HUES64 (cell line): ENCODE measurements around the gene MACF1.
"Not testable (repeated sequence)": the region's sequence is repeated elsewhere in the genome, so short reads cannot be mapped to it uniquely, and the experiment has no call there.

Experiments used
- H3K27ac ChIP-seq: 2 replicates; pipeline ENCODE4 v1.7.0; 2013; ENCODE audit warnings: low read depth, low read length, inconsistent platforms
- H3K27me3 ChIP-seq: 2 replicates; pipeline ENCODE4 v1.6.1; 2013; ENCODE audit warnings: mild to moderate bottlenecking, low read length; ENCODE audit not compliant: insufficient read depth
- H3K36me3 ChIP-seq: 2 replicates; pipeline ENCODE4 v1.6.1; 2013; ENCODE audit warnings: mild to moderate bottlenecking, low read length; ENCODE audit not compliant: insufficient read depth
- H3K4me1 ChIP-seq: 2 replicates; pipeline ENCODE4 v1.6.1; 2013; ENCODE audit warnings: mild to moderate bottlenecking, low read length, moderate library complexity; ENCODE audit not compliant: insufficient read depth
- H3K4me3 ChIP-seq: 2 replicates; pipeline ENCODE4 v1.5.1; 2013; ENCODE audit warnings: mild to moderate bottlenecking, low read length, moderate library complexity
- H3K9ac ChIP-seq: 2 replicates; pipeline ENCODE4 v1.6.1; 2013; ENCODE audit warnings: mild to moderate bottlenecking, low read depth, low read length
- H3K9me3 ChIP-seq: 2 replicates; pipeline ENCODE4 v1.6.1; 2013; ENCODE audit warnings: low read depth, low read length; ENCODE audit not compliant: insufficient read depth
- WGBS: fragments of 150-250, 120-280 bp; methylation state at CpG from one replicate; pipeline ENCODE4 v1.1.7; 2013; ENCODE audit warnings: missing lambda C conversion rate; 5-methylcytosine and 5-hydroxymethylcytosine counted together

Gene MACF1

DNA sequence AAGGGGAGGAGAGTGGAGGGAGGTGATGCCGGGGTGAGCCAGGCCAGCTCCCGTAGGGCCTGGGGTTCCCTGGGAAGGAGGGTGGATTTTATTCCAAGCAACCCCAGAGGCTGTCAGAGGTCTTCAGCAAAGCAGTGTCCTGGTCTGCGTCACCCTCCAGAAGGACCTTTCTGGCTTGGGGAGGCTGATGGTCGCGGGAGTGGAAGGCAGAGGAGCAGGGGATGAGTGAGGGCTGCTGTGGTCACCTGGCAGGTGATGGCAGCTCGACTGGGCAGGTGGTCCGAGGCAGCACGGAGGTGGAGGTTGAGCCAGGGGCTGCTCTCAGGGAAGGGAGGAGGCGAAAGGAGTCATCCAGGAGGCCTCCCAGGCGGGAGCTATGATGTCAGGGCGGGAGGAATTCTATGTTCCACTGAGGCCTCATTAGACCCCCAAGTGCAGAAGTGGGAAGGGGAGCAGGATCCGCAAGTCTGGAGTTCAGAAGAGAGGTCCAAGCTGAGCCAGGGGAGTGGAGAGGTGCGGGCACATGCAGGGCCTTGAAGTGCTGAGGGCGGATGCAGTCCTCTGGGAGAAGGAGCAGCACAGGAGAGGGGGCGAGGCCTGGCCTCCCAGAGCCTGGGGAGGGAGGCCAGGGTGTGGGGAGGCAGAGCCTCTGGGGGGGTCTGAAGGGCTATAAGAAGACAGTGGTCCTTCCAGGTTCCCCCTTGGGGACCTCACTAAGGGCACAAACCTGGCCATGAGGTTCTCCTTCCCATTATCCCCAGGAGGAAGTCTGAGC lies 320.3 kb downstream of the MACF1 start:
- Histone ChIP-seq H3K27me3 (no peaks in the 10 kb centered on the region), H3K4me1 (no peaks in the 10 kb centered on the region), H3K9ac (no peak overlapping the region), H3K4me3 (no peak overlapping the region), H3K9me3 (no peaks in the 10 kb centered on the region), H3K27ac (no peak overlapping the region), H3K36me3 (peaks cover 8% of the 10 kb centered on the region; the same call in 1 of the 2 replicates)
- WGBS = 93% methylated on average over 15 of the region's 15 CpGs

DNA sequence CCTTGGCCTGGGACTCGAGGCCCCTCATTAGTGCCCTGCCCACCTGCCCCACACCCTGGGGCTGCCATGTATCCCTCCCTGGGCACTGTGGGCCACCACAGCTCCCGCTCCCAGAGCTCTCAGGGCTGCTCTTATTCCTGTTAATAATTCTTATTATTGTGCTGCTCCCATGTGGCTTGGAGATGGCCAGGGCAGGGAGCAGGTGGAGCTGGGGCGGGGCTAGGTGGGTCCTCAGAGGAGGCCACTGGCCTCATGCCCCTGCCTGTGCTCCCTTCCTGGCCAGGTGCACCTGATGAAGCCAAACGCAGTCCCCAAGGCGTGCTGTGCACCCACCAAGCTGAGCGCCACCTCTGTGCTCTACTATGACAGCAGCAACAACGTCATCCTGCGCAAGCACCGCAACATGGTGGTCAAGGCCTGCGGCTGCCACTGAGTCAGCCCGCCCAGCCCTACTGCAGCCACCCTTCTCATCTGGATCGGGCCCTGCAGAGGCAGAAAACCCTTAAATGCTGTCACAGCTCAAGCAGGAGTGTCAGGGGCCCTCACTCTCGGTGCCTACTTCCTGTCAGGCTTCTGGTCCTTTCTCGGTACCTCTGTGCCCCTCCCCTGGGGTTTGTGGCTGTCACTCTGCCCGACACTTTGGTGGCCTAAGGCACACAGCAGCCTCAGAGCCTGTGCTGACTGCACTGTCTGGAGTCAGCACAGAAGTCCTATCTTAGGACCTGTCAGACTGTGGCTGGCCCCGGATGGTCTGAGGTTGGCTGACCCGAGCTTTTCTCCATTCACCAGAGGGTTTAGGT lies 321.1 kb downstream of the MACF1 start:
- no peaks in the 10 kb centered on the region for H3K4me1 ChIP-seq
- H3K27me3 ChIP-seq = no peaks in the 10 kb centered on the region
- no peak overlapping the region for H3K27ac ChIP-seq
- peaks cover 10% of the 10 kb centered on the region; the same call in 1 of the 2 replicates for H3K36me3 ChIP-seq
- WGBS = 92% methylated on average over 17 of the region's 17 CpGs
- no peak overlapping the region for H3K9ac ChIP-seq
- H3K9me3 ChIP-seq = no peaks in the 10 kb centered on the region
- H3K4me3 ChIP-seq = no peak overlapping the region

DNA sequence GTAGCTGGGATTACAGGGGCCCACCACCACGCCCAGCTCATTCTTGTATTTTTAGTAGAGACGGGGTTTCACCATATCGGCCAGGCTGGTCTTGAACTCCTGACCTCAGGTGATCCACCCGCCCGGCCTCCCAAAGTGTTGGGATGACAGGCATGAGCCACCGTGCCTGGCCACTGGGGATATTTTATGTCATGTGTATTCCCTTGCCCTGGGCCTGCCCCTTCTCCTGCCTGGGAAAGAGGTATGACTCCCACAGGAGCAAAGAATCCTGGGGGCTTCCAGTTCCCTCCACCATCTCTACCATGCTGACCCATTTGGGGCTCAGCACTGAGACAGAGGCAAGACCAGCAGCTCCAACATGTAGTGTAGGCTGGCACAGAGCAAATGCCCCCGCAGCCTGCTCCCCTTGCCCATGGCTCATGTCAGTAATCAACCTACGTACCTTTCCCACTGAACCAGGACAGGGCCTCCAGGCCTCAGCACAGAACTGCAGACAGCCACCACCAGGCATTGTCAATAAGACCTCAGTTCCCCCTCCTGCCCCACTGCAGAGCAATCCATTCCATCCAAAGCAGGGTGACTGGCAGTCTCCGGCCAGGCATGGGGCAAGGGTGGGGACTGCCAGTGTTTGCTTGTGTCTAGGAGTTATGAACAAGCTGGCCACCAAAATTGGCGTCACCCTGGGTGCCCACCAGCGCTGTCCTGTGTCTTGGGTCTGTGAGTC lies 322.1 kb downstream of the MACF1 start:
- Histone ChIP-seq H3K4me1 (no peaks in the 10 kb centered on the region), H3K36me3 (peaks cover 10% of the 10 kb centered on the region; the same call in 1 of the 2 replicates), H3K9me3 (no peaks in the 10 kb centered on the region), H3K9ac (no peak overlapping the region), H3K4me3 (no peak overlapping the region), H3K27ac (no peak overlapping the region), H3K27me3 (no peaks in the 10 kb centered on the region)
- WGBS = 96% methylated on average over 11 of the region's 11 CpGs

DNA sequence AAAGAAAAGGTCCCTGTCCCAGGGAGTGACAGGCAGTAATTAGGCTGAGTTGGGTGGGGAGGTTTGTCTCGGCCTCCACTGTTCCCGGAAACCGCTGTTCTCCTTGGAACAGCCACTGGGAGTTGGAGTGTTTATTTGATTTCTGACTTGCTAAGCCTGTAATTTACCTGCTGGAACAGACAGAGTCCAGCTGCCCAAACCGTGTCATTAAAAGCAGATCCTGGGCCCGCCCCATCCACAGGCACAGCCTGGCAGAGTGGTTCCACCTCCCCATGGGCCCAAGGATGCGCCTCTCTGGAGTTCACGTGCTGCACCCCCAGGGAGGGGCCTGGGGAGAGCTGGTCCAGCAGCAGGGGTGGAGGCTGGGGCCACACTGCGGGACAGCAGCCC lies 322.7 kb downstream of the MACF1 start:
- WGBS = 92% methylated on average over 8 of the region's 8 CpGs
- H3K9ac ChIP-seq, H3K4me1 ChIP-seq, H3K4me3 ChIP-seq, H3K27ac ChIP-seq, H3K9me3 ChIP-seq, H3K27me3 ChIP-seq: not testable (repeated sequence)
- peaks cover 13% of the 10 kb centered on the region; the same call in 1 of the 2 replicates for H3K36me3 ChIP-seq

DNA sequence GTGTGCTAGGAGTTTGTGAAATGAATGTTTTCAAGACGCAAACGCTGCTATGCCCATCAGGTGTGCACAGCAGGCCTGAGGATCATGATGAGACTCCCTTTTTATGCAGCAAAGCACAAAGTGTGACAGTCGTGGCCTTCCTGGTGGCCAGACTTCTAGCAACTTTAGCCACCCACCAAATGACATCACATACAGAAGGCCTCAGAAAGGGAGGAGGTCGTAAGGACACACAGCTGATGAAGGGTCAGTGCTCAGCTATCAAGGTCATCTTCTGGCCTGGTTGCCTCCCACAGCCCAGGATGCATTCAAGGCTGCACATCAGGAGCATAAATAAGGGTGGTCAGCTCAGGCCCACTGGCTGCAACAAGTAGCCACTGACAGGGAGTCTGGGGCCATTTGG lies 323.6 kb downstream of the MACF1 start:
- Histone ChIP-seq H3K4me3 (no peak overlapping the region), H3K27ac (no peak overlapping the region), H3K9me3 (no peaks in the 10 kb centered on the region), H3K36me3 (peaks cover 14% of the 10 kb centered on the region; the same call in 1 of the 2 replicates), H3K9ac (no peak overlapping the region), H3K27me3 (no peaks in the 10 kb centered on the region), H3K4me1 (no peaks in the 10 kb centered on the region)
- WGBS = 91% methylated on average over 4 of the region's 4 CpGs

DNA sequence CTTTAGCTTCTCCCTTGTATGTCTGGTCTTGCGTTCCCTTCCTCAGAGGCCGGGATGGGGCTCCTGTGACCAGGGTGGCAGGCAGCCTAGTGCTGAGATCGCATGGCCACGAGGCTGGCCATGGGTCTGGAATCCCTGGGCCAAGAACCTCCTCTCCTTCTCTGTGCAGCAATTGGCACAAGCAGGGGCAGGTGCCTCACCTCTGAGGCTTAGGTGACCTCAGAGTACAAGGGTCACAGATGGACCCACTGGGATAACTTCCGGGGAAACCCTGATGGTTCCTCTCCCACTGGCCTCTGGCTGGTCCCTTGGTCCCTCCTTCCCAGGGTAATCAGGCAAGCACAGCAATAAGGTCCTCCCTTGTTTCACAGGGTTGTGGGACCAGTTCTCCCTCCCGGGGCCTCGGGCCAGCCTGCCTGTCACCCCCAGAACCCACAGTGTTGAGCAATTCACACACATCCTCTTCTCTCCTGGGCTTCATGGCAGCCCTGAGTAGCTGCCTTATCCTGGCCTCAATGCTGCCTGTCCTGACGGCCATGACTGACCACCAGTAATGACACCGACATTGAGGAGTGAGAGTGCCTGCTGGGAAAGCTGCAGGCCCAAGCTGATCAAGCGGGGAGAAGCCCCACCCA lies 325.5 kb downstream of the MACF1 start:
- H3K4me1 ChIP-seq = no peaks in the 10 kb centered on the region
- WGBS = 97% methylated on average over 10 of the region's 10 CpGs
- no peak overlapping the region for H3K9ac ChIP-seq
- no peaks in the 10 kb centered on the region for H3K27me3 ChIP-seq
- no peaks in the 10 kb centered on the region for H3K9me3 ChIP-seq
- H3K36me3 ChIP-seq = peaks cover 17% of the 10 kb centered on the region; the same call in 1 of the 2 replicates
- H3K27ac ChIP-seq = no peak overlapping the region
- no peak overlapping the region for H3K4me3 ChIP-seq

DNA sequence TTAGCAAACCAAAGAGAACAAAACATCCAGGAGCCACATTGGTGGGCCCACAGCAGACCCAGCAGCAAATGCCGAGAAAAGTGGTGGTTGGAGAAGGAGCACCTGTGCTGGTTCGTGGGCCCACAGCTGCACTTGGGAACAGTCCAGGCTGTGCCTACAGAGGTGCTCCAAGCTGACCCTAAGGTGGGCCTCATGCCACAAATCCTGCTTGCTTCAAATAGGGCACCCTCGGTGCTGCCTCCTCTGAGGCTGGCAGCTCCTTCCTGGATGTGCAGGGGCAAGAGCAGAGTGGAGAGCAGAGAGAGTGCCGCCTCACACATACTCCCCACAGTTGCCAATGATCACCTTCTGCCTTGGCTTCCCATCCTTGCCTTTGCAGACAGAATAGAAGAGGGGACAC lies 327.0 kb downstream of the MACF1 start:
- Histone ChIP-seq H3K36me3 (peaks cover 18% of the 10 kb centered on the region; the same call in 1 of the 2 replicates), H3K4me3 (no peak overlapping the region), H3K9ac (no peak overlapping the region), H3K27me3 (no peaks in the 10 kb centered on the region), H3K9me3 (no peaks in the 10 kb centered on the region), H3K4me1 (no peaks in the 10 kb centered on the region), H3K27ac (no peak overlapping the region)
- WGBS = 96% methylated on average over 4 of the region's 4 CpGs

DNA sequence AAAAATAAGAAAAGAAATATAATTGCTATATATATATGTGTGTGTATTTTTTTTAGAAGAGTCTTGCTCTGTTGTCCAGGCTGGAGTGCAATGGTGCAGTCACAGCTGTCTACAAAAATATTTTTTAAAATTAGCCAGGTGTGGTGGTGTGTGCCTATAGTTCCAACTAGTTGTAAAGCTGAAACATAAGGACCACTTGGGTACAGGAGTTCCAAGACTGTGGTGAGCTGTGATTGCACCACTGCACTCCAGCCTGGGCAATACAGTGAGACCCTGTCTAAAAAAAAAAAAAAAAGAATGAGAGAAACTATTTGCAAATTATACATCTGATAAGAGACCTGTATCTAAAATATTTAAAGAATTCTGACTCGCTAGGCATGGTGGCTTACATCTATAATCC lies 328.9 kb downstream of the MACF1 start:
- 100% methylated on average over 1 of the region's 1 CpG for WGBS
- Histone ChIP-seq H3K36me3 (peaks cover 21% of the 10 kb centered on the region; the same call in 1 of the 2 replicates), H3K9ac (no peak overlapping the region)

More for the DNA sequence above, 328.9 kb downstream of the MACF1 start:
- Histone ChIP-seq H3K27me3 (no peaks in the 10 kb centered on the region), H3K4me1 (no peaks in the 10 kb centered on the region), H3K27ac (no peak overlapping the region), H3K9me3 (no peaks in the 10 kb centered on the region), H3K4me3 (no peak overlapping the region)
